Left colon (tissue), 2 donors: ENCODE data around the gene ACSL4. TPM values are rescaled to one million over a fixed set of nuclear protein-coding genes. Genes with fewer than 3 reads are reported as not detected.
"Not testable (repeated sequence)": the region's sequence is repeated elsewhere in the genome, so short reads cannot be mapped to it uniquely, and the experiment has no call there.

Experiments used
- ATAC-seq: fragments of 200-7000 bp; cut with Tn5 transposase; one replicate; pipeline ENCODE4 v1.9.1; 2020; ENCODE audit warnings: mild to moderate bottlenecking, moderate library complexity
- DNase-seq, 2 donors: peaks; one replicate each; pipeline ENCODE4 v3.0.0-alpha.2; 2020
- intact Hi-C, 2 donors: fragments of 100-400 bp; cut with DNase I in 1 of 2; cut with micrococcal nuclease in 1 of 2; formaldehyde crosslinking; loops; one replicate each; pipeline versions ENCODE4 v1.11.2 to v1.14.0; 2022; cut with DNase I, micrococcal nuclease
- total RNA-seq, 2 donors: library from RNA; stranded (reverse); fragmentation: NEBNext Ultra II Directional; extraction: Animal tissue kit (Norgen Biotek cat#: 25700); gene quantifications; one replicate each; pipeline ENCODE4 v1.2.1, GENCODE V29; 2021
- donor health status: DM: no; HTN: no; CAD: no.
- donor health status: DM: yes; HTN: yes; CAD: no.

ACSL4 gene
- total RNA-seq, 2 donors from 2014 or later: 11.7 to 17.5 TPM

GRCh38 chrX:109735202-109735744 lies 2.2 kb upstream of the ACSL4 start:
- ATAC-seq (no peak), DNase-seq (no peak)
- intact Hi-C loops: no loop called here

- intact Hi-C loops: no loop called here
- ATAC-seq: no peak
- no peak for DNase-seq
Measured at GRCh38 chrX:109733613-109734083, 591 bp upstream of the ACSL4 start.

- DNase-seq: peak in 1 of 2 donors; percentile 13
- peak; percentile 13 for ATAC-seq
- intact Hi-C loops: no loop called here
Measured at GRCh38 chrX:109732017-109732801, 848 bp downstream of the ACSL4 start.

- ATAC-seq (no peak), DNase-seq (no peak)
- intact Hi-C loops: no loop called here
Measured at GRCh38 chrX:109728173-109728535, 4.9 kb downstream of the ACSL4 start.

- intact Hi-C loops, DNase-seq, ATAC-seq: not testable (repeated sequence)
Measured at GRCh38 chrX:109724971-109725370, 8.1 kb downstream of the ACSL4 start.

- DNase-seq (no peak), ATAC-seq (no peak)
- intact Hi-C loops: no loop called here
Measured at GRCh38 chrX:109720947-109721346, 12.1 kb downstream of the ACSL4 start.

GRCh38 chrX:109719264-109719663 lies 13.8 kb downstream of the ACSL4 start:
- intact Hi-C loops: no loop called here
- no peak for ATAC-seq
- no peak for DNase-seq

- intact Hi-C loops: no loop called here
- no peak for ATAC-seq
- no peak for DNase-seq
Measured at GRCh38 chrX:109716431-109717028, 16.5 kb downstream of the ACSL4 start.

- no peak for ATAC-seq
- intact Hi-C loops: loop anchor here in 1 of 2 donors (5.0 kb wide), 1 partner anchor 143 kb away; no protein-coding TSS in a partner anchor
- no peak for DNase-seq
Measured at GRCh38 chrX:109714340-109714958, 18.6 kb downstream of the ACSL4 start.

- no peak for DNase-seq
- intact Hi-C loops: loop anchor here in 1 of 2 donors (5.0 kb wide), 1 partner anchor 147 kb away; no protein-coding TSS in a partner anchor
- ATAC-seq: no peak
Measured at GRCh38 chrX:109710181-109710580, 22.9 kb downstream of the ACSL4 start.

- DNase-seq: no peak
- ATAC-seq: no peak
- intact Hi-C loops: no loop called here
Measured at GRCh38 chrX:109709129-109709631, 23.9 kb downstream of the ACSL4 start.

- intact Hi-C loops: no loop called here
- DNase-seq (no peak), ATAC-seq (no peak)
Measured at GRCh38 chrX:109707720-109708119, 25.3 kb downstream of the ACSL4 start.

- DNase-seq: no peak
- ATAC-seq: no peak
- intact Hi-C loops: no loop called here
Measured at GRCh38 chrX:109707319-109707718, 25.7 kb downstream of the ACSL4 start.

- DNase-seq (no peak), ATAC-seq (no peak)
- intact Hi-C loops: no loop called here
Measured at GRCh38 chrX:109704563-109704962, 28.5 kb downstream of the ACSL4 start.

- intact Hi-C loops: no loop called here
- no peak for DNase-seq
- no peak for ATAC-seq
Measured at GRCh38 chrX:109697855-109698254, 35.2 kb downstream of the ACSL4 start.

- intact Hi-C loops: no loop called here
- no peak for ATAC-seq
- no peak for DNase-seq
Measured at GRCh38 chrX:109696146-109696740, 36.8 kb downstream of the ACSL4 start.

GRCh38 chrX:109695637-109696036 lies 37.4 kb downstream of the ACSL4 start:
- no peak for ATAC-seq
- DNase-seq: no peak
- intact Hi-C loops: no loop called here

- DNase-seq (no peak), ATAC-seq (no peak)
- intact Hi-C loops: no loop called here
Measured at GRCh38 chrX:109691752-109692151, 41.3 kb downstream of the ACSL4 start.

- intact Hi-C loops: no loop called here
- ATAC-seq: no peak
- DNase-seq: no peak
Measured at GRCh38 chrX:109691277-109691676, 41.8 kb downstream of the ACSL4 start.
